Pancreas (tissue), 10 donors: ENCODE measurements around the gene SPOCK3. TPM values are rescaled to one million over a fixed set of nuclear protein-coding genes. Genes with fewer than 3 reads are reported as not detected.
"Not testable (repeated sequence)": the region's sequence is repeated elsewhere in the genome, so short reads cannot be mapped to it uniquely, and the experiment has no call there.

Experiments used
- ATAC-seq, 4 donors: fragments of 200-7000 bp; cut with Tn5 transposase; one replicate each; pipeline versions ENCODE4 v1.8.0 to v1.9.1; 2020; ENCODE audit warnings: mild to moderate bottlenecking in 4 of 4, moderate library complexity in 4 of 4
- DNase-seq, 6 donors: peaks; one replicate each; pipeline ENCODE4 v3.0.0-alpha.2; 2020
- FAIRE-seq: peaks from 2 replicates; lab custom pipeline; 2012; peaks lifted over from hg19 to GRCh38; lab: Jason Lieb, UNC
- H3K27ac ChIP-seq, 4 donors: fragments of 200-600 bp; sonication (generic); 1 replicate in 3 of 4; 2 replicates in 1 of 4; pipeline versions ENCODE4 v1.5.0 to v1.8.0; 2020
- H3K27me3 ChIP-seq, 4 donors: fragments of 200-600 bp; one replicate each; pipeline ENCODE4 v1.8.0; 2021
- H3K36me3 ChIP-seq, 3 donors: fragments of 200-600 bp; sonication (generic) in 1 of 3; one replicate each; pipeline versions ENCODE4 v1.5.0 to v1.8.0; 2020 to 2021
- H3K4me1 ChIP-seq, 3 donors: fragments of 200-600 bp; one replicate each; pipeline ENCODE4 v1.8.0; 2021
- H3K4me3 ChIP-seq, 4 donors: fragments of 200-600 bp; sonication (generic) in 2 of 4; one replicate each; pipeline versions ENCODE4 v1.5.0 to v1.8.0; 2020 to 2021
- H3K9me3 ChIP-seq, 4 donors: fragments of 200-600 bp; one replicate each; pipeline ENCODE4 v1.8.0; 2021
- CTCF ChIP-seq, 4 donors: fragments of 200-600 bp; sonication (generic) in 3 of 4; IDR thresholded peaks; one replicate each; pipeline versions ENCODE4 v1.5.0 to v1.8.0; 2021; ENCODE audit warnings: antibody characterized with exemption in 4 of 4
- WGBS, 2 donors: extraction: QIAGEN DNeasy Blood & Tissue Kit; methylation state at CpG; one replicate each; pipeline ENCODE4 v1.1.7; 2013; 5-methylcytosine and 5-hydroxymethylcytosine counted together
- intact Hi-C, 3 donors: fragments of 100-400 bp; cut with DNase I; formaldehyde crosslinking; loops; one replicate each; pipeline versions ENCODE4 v1.11.1 to v1.14.2; 2022
- polyA plus RNA-seq, 2 donors: library from polyadenylated mRNA; stranded (reverse); fragments of 200-250 nt; gene quantifications; one replicate each; pipeline ENCODE4 v1.2.3, GENCODE V29; 2013
- total RNA-seq, 6 donors: library from RNA; stranded (reverse); fragmentation: NEBNext Ultra II Directional in 4 of 6; extraction: Animal tissue kit (Norgen Biotek cat#: 25700) in 4 of 6; gene quantifications; one replicate each; pipeline versions ENCODE4 v1.2.1 to v1.2.4, GENCODE V29; 2021 to 2023
- donor health status: healthy with polysubstance abuse.
- donor health status: DM: no; HTN: no; CAD: no; lungs with moderate emphysema.
- donor health status: DM: no; HTN: no; CAD: no.
- donor health status: control.
- donor health status: control.
- donor health status: Bipolar disorder and iron deficiency.
- donor health status: DM: yes; HTN: yes; CAD: no.
- donor health status: DM: no; HTN: no; CAD: no.
- donor health status: DM: no; HTN: no; CAD: no.
- donor health status: DM: yes; HTN: yes; CAD: no.

Gene SPOCK3
- total and polyA plus RNA-seq, 8 donors, result 0.16 to 3.1 (median 0.61) TPM

GRCh38 chr4:166802346-166802745 lies 431.9 kb downstream of the SPOCK3 start:
- FAIRE-seq (no peak), DNase-seq (no peak), ATAC-seq (no peak)
- 69 to 74% methylated on average over 4 of the region's 4 CpGs for WGBS, 2 donors
- no peaks in the 10 kb centered on the region for H3K9me3 ChIP-seq
- no peaks in the 10 kb centered on the region for H3K27me3 ChIP-seq
- H3K4me1 ChIP-seq, result no peaks in the 10 kb centered on the region
- no peak for TF ChIP-seq CTCF (IDR thresholded peaks at IDR 0.05)
- H3K36me3 ChIP-seq, result no peaks in the 10 kb centered on the region
- H3K27ac ChIP-seq, result no peak overlapping the region
- no peak overlapping the region for H3K4me3 ChIP-seq
- intact Hi-C loops, result no loop called here

GRCh38 chr4:166798126-166798525 lies 436.2 kb downstream of the SPOCK3 start:
- H3K36me3 ChIP-seq, result no peaks in the 10 kb centered on the region
- no peak for TF ChIP-seq CTCF (IDR thresholded peaks at IDR 0.05)
- no peak overlapping the region for H3K4me3 ChIP-seq
- H3K4me1 ChIP-seq, result no peaks in the 10 kb centered on the region
- intact Hi-C loops, result no loop called here
- H3K9me3 ChIP-seq, result no peaks in the 10 kb centered on the region
- no peak for DNase-seq
- no peaks in the 10 kb centered on the region for H3K27me3 ChIP-seq
- WGBS, 2 donors, result 54 to 59% methylated on average over 3 of the region's 3 CpGs
- FAIRE-seq, result no peak
- no peak overlapping the region for H3K27ac ChIP-seq
- no peak for ATAC-seq

GRCh38 chr4:166777760-166778159 lies 456.5 kb downstream of the SPOCK3 start:
- Histone ChIP-seq H3K27me3 (no peaks in the 10 kb centered on the region), H3K4me1 (no peaks in the 10 kb centered on the region), H3K27ac (no peak overlapping the region), H3K9me3 (no peaks in the 10 kb centered on the region), H3K4me3 (no peak overlapping the region), H3K36me3 (no peaks in the 10 kb centered on the region)
- no peak for DNase-seq
- TF ChIP-seq CTCF (IDR thresholded peaks at IDR 0.05), result no peak
- no peak for ATAC-seq
- no peak for FAIRE-seq
- intact Hi-C loops, result no loop called here

- Histone ChIP-seq H3K4me3 (no peak overlapping the region), H3K27me3 (no peaks in the 10 kb centered on the region), H3K36me3 (no peaks in the 10 kb centered on the region), H3K9me3 (no peaks in the 10 kb centered on the region), H3K4me1 (no peaks in the 10 kb centered on the region), H3K27ac (no peak overlapping the region)
- no peak for FAIRE-seq
- intact Hi-C loops, result no loop called here
- TF ChIP-seq CTCF (IDR thresholded peaks at IDR 0.05), result no peak
- DNase-seq, result no peak
- no peak for ATAC-seq
Measured at GRCh38 chr4:166763018-166763417, 471.3 kb downstream of the SPOCK3 start.

GRCh38 chr4:166741742-166742141 lies 492.6 kb downstream of the SPOCK3 start:
- FAIRE-seq, result no peak

GRCh38 chr4:166739215-166739614 lies 495.1 kb downstream of the SPOCK3 start:
- FAIRE-seq, H3K36me3 ChIP-seq, H3K4me1 ChIP-seq, ATAC-seq, intact Hi-C loops, DNase-seq, H3K27me3 ChIP-seq, H3K27ac ChIP-seq, H3K9me3 ChIP-seq, H3K4me3 ChIP-seq: not testable (repeated sequence)
- 87 to 93% methylated on average over 4 of the region's 4 CpGs for WGBS, 2 donors

More at GRCh38 chr4:166741742-166742141, 492.6 kb downstream of the SPOCK3 start:
- Histone ChIP-seq H3K9me3 (no peaks in the 10 kb centered on the region), H3K4me1 (no peaks in the 10 kb centered on the region), H3K36me3 (no peaks in the 10 kb centered on the region), H3K27ac (no peak overlapping the region), H3K4me3 (no peak overlapping the region), H3K27me3 (no peaks in the 10 kb centered on the region)
- ATAC-seq (no peak), DNase-seq (no peak)
- 70 to 72% methylated on average over 1 of the region's 1 CpG for WGBS, 2 donors
- no peak for TF ChIP-seq CTCF (IDR thresholded peaks at IDR 0.05)
- intact Hi-C loops, result no loop called here
